DMS153 (cell line): ENCODE measurements around the gene RELN.
"Not testable (repeated sequence)": the region's sequence is repeated elsewhere in the genome, so short reads cannot be mapped to it uniquely, and the experiment has no call there.

ENCODE experiments used
- DNase-seq: peaks from one replicate; lab custom pipeline; 2025; lab: John Stamatoyannopoulos, UW

The RELN gene

GRCh38 chr7:103486873-103487272 is 502.6 kb downstream of the RELN start:
- DNase-seq = not testable (repeated sequence)

- DNase-seq = no peak
These were observed 508.7 kb downstream of the RELN start for GRCh38 chr7:103480771-103481170.

- DNase-seq = no peak
These were observed 514.5 kb downstream of the RELN start for GRCh38 chr7:103474956-103475355.

- no peak for DNase-seq
These were observed 520.1 kb downstream of the RELN start for GRCh38 chr7:103469095-103469948.

- DNase-seq = no peak
These were observed 522.6 kb downstream of the RELN start for GRCh38 chr7:103466814-103467213.

GRCh38 chr7:103462358-103462757 is 527.1 kb downstream of the RELN start:
- no peak for DNase-seq

- peak; percentile 61 for DNase-seq
These were observed 542.1 kb downstream of the RELN start for GRCh38 chr7:103447073-103447960.

GRCh38 chr7:103446049-103446520 is 543.4 kb downstream of the RELN start, which contains the start of gene SLC26A5:
Gene SLC26A5 (minus strand): TSS chr7:103446207. CDS start chr7:103421514, 24,693 bp downstream.
- peak; percentile 51 for DNase-seq

- DNase-seq = peak; percentile 6
These were observed 544.0 kb downstream of the RELN start for GRCh38 chr7:103445228-103446048.

- no peak for DNase-seq
These were observed 549.8 kb downstream of the RELN start for GRCh38 chr7:103439661-103440060.

- DNase-seq = no peak
These were observed 551.8 kb downstream of the RELN start for GRCh38 chr7:103437623-103438022.

GRCh38 chr7:103432712-103433111 is 556.7 kb downstream of the RELN start:
- no peak for DNase-seq

GRCh38 chr7:103425177-103425576 is 564.3 kb downstream of the RELN start:
- no peak for DNase-seq

- no peak for DNase-seq
These were observed 565.8 kb downstream of the RELN start for GRCh38 chr7:103423467-103424179.
